ENCODE data around the gene SLAMF6.
"Not testable (repeated sequence)": the region's sequence is repeated elsewhere in the genome, so short reads cannot be mapped to it uniquely, and the experiment has no call there.

SLAMF6 gene

DNA sequence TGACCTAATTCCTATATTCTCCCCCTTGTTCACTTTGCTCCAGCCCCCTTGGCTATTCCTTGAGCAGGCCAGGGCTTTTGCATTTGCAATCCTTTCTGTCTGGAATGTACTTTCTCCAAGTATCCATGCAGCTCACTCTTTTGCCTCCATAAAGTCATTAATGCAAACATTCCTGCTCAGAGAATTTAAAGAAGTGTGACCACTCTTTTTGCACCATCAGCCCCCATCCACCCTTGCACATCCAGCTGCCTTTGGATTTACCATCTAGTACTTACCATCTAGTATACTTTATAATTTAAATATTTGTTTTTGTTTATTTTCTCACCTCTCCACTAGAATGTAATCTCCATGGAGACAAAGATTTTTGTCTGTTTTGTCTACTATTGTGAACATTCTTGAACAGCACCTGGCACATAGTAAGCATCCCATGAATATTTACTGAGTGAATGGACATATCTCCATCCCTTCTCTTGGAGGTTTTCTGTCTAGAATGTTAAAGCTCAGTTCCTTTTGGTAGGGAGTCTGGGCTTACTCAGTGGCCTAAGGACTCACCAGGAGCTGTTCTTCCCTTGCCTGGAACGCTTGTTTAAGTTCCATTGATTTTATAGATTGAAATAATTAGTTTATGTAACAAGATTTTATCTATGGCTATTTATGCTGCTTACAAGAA, 22.6 kb downstream of the SLAMF6 start:
- H3K4me1 ChIP-seq (ENCODE audit: control insufficient read depth, insufficient read depth, low read length), result no peaks in the 10 kb centered on the region
- no peak overlapping the region for H3K4me3 ChIP-seq (ENCODE audit: low read depth, low read length)
- H3K27me3 ChIP-seq (ENCODE audit: control insufficient read depth, insufficient read depth, low read length), result no peaks in the 10 kb centered on the region
- H3K9me3 ChIP-seq (ENCODE audit: control insufficient read depth, insufficient read depth, low read depth, low read length), result peaks cover 7% of the 10 kb centered on the region; the same call in 1 of the 2 replicates
- H3K27ac ChIP-seq (ENCODE audit: low read depth, low read length), result no peak overlapping the region
- no peaks in the 10 kb centered on the region for H3K36me3 ChIP-seq (ENCODE audit: control insufficient read depth, insufficient read depth, low read length)
- no peak overlapping the region for H3K9ac ChIP-seq (ENCODE audit: low read length)

DNA sequence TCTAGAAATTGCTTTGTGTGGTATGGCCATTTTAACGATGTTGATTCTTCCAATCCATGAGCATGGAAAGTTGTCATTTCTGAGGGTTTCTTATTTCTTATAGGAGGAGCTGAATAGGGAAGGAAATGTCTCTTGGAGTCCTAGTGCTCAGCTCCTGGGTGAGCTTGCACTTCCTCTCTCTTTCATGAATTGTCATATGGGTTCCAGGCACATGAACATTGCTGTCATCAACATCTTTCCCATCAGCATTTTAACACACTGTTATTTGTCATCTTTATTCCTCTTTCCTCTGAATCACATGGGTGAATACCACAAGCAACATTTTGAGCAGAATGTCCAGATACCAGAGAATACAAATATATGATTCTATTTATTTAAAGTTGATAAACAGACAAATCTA, 23.4 kb downstream of the SLAMF6 start:
- Histone ChIP-seq H3K4me3 (ENCODE audit: low read depth, low read length) (no peak overlapping the region), H3K27me3 (ENCODE audit: control insufficient read depth, insufficient read depth, low read length) (no peaks in the 10 kb centered on the region), H3K4me1 (ENCODE audit: control insufficient read depth, insufficient read depth, low read length) (no peaks in the 10 kb centered on the region), H3K9ac (ENCODE audit: low read length) (no peak overlapping the region), H3K9me3 (ENCODE audit: control insufficient read depth, insufficient read depth, low read depth, low read length) (peaks cover 7% of the 10 kb centered on the region; the same call in 1 of the 2 replicates), H3K36me3 (ENCODE audit: control insufficient read depth, insufficient read depth, low read length) (no peaks in the 10 kb centered on the region), H3K27ac (ENCODE audit: low read depth, low read length) (no peak overlapping the region)

DNA sequence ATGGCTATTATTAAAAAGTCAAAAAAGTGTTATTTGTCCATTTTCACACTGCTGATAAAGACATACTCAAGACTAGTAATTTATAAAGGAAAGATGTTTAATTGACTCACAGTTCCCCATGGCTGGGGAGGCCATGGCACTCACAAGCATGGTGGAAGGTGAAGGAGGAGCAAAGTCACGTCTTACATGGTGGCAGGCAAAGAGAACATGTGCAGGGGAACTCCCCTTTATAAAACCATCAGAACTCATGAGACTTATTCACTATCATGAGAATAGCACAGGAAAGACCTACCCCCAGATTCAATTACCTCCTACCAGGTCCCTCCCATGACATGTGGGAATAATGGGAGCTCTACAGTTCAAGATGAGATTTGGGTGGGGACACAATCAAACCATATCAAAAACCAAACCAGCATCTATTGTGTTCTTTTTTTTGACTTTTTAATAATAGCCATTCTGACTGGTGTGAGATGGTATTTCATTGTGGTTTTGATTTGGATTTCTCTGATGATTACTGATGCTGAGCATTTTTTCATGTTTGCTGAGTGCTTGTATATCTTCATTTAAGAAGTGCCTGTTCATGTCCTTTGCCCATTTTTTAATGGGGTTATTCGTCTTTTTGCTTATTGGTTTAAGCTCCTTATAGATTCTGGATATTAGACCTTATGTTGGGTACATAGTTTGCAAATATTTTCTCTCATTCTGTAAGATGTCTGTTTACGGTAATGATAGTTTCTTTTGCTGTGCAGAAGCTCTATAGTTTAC, 24.6 kb downstream of the SLAMF6 start:
- H3K27ac ChIP-seq (ENCODE audit: low read depth, low read length); H3K9me3 ChIP-seq (ENCODE audit: control insufficient read depth, insufficient read depth, low read depth, low read length); H3K9ac ChIP-seq (ENCODE audit: low read length); H3K27me3 ChIP-seq (ENCODE audit: control insufficient read depth, insufficient read depth, low read length); H3K36me3 ChIP-seq (ENCODE audit: control insufficient read depth, insufficient read depth, low read length); H3K4me3 ChIP-seq (ENCODE audit: low read depth, low read length); H3K4me1 ChIP-seq (ENCODE audit: control insufficient read depth, insufficient read depth, low read length): not testable (repeated sequence)

DNA sequence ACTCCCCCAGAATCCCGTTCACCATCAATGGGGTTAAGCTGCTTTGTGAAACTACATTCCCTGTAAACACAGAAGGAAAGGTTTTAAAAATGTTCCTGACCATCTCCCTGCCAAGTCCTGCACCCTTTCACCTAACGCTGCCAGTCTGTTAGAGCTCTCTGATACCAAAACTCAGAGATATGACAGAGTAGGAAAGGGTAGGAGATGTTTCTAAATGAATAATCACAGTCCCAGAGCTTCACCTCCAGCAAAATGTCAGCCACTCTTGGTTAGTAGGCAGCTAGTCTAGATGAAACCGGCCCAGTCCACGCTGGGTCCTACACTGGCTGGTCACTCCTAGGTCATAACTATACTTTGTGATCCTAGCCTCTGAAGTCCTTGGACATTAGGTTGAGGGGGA, 26.7 kb downstream of the SLAMF6 start:
- H3K9me3 ChIP-seq (ENCODE audit: control insufficient read depth, insufficient read depth, low read depth, low read length), result peaks cover 7% of the 10 kb centered on the region; the same call in 1 of the 2 replicates

DNA sequence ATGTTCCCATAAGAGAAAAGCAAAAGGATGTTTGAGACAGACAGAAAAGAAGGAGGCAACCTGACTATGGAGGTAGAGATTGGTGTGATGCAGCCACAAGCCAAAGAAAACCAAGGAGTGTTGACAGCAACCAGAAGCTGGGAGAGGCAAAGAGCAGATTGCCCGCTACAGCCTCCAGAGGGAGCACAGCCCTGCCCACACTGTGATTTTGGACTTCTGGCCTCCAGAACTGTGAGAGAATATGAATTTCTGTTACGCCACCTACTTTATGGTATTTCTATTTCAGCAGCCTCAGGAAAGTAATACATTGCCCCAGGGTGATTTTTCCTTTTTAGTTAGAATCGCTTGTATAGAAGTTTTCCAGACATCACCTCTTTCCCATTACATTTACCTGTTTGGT, 28.4 kb downstream of the SLAMF6 start:
- no peaks in the 10 kb centered on the region for H3K4me1 ChIP-seq (ENCODE audit: control insufficient read depth, insufficient read depth, low read length)
- H3K4me3 ChIP-seq (ENCODE audit: low read depth, low read length), result no peak overlapping the region
- no peaks in the 10 kb centered on the region for H3K27me3 ChIP-seq (ENCODE audit: control insufficient read depth, insufficient read depth, low read length)
- H3K27ac ChIP-seq (ENCODE audit: low read depth, low read length), result no peak overlapping the region
- peaks cover 7% of the 10 kb centered on the region; the same call in 1 of the 2 replicates for H3K9me3 ChIP-seq (ENCODE audit: control insufficient read depth, insufficient read depth, low read depth, low read length)
- H3K36me3 ChIP-seq (ENCODE audit: control insufficient read depth, insufficient read depth, low read length), result no peaks in the 10 kb centered on the region
- H3K9ac ChIP-seq (ENCODE audit: low read length), result no peak overlapping the region

More for the DNA sequence above, 26.7 kb downstream of the SLAMF6 start:
- no peak overlapping the region for H3K9ac ChIP-seq (ENCODE audit: low read length)
- H3K27me3 ChIP-seq (ENCODE audit: control insufficient read depth, insufficient read depth, low read length), result no peaks in the 10 kb centered on the region
- no peaks in the 10 kb centered on the region for H3K36me3 ChIP-seq (ENCODE audit: control insufficient read depth, insufficient read depth, low read length)
- no peak overlapping the region for H3K4me3 ChIP-seq (ENCODE audit: low read depth, low read length)
- H3K4me1 ChIP-seq (ENCODE audit: control insufficient read depth, insufficient read depth, low read length), result no peaks in the 10 kb centered on the region
- H3K27ac ChIP-seq (ENCODE audit: low read depth, low read length), result no peak overlapping the region

DNA sequence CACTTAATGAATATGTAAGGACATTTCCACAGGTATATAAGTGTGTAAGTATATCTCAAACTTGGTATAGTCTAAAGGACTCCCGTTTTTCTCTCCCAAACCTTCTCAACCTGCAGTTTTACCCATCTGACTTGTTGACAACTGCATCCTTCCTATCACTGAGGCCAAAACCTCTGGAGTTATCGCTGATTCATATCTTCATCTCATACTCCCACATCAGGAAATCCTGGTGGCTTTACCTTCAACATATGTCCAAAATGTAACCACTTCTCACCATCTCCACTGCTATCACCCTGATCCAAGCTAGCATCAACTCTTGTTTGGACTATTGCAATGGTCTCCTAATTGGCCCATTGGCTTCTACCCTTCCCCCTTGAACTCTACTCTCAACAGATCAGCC, 30.4 kb downstream of the SLAMF6 start:
- Histone ChIP-seq H3K9me3 (ENCODE audit: control insufficient read depth, insufficient read depth, low read depth, low read length) (no peaks in the 10 kb centered on the region), H3K9ac (ENCODE audit: low read length) (no peak overlapping the region), H3K27me3 (ENCODE audit: control insufficient read depth, insufficient read depth, low read length) (no peaks in the 10 kb centered on the region), H3K4me1 (ENCODE audit: control insufficient read depth, insufficient read depth, low read length) (no peaks in the 10 kb centered on the region), H3K27ac (ENCODE audit: low read depth, low read length) (no peak overlapping the region), H3K36me3 (ENCODE audit: control insufficient read depth, insufficient read depth, low read length) (no peaks in the 10 kb centered on the region), H3K4me3 (ENCODE audit: low read depth, low read length) (no peak overlapping the region)

DNA sequence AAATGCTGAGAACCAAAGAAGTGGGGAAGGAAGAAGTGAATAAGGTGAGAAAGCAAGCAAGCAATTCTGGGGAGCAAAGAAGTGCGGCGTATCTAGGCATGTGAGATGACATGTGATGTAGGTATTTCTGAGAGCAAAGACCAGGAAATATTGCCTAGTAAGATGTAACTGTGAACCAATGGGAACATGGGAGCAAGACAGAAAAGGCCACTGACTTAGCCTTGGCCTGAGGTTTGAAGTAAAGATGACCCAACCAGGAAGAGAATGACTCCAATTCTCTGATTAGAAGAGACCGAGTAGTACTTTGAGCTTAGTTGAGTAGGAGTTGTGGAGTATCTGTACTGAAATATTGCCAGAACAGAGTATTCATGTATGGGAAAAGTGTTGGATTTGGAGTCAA, 31.1 kb downstream of the SLAMF6 start:
- no peaks in the 10 kb centered on the region for H3K36me3 ChIP-seq (ENCODE audit: control insufficient read depth, insufficient read depth, low read length)
- peaks cover 1% of the 10 kb centered on the region; the same call in 1 of the 2 replicates for H3K4me1 ChIP-seq (ENCODE audit: control insufficient read depth, insufficient read depth, low read length)
- no peaks in the 10 kb centered on the region for H3K9me3 ChIP-seq (ENCODE audit: control insufficient read depth, insufficient read depth, low read depth, low read length)
- no peaks in the 10 kb centered on the region for H3K27me3 ChIP-seq (ENCODE audit: control insufficient read depth, insufficient read depth, low read length)
- no peak overlapping the region for H3K9ac ChIP-seq (ENCODE audit: low read length)
- no peak overlapping the region for H3K27ac ChIP-seq (ENCODE audit: low read depth, low read length)
- no peak overlapping the region for H3K4me3 ChIP-seq (ENCODE audit: low read depth, low read length)

DNA sequence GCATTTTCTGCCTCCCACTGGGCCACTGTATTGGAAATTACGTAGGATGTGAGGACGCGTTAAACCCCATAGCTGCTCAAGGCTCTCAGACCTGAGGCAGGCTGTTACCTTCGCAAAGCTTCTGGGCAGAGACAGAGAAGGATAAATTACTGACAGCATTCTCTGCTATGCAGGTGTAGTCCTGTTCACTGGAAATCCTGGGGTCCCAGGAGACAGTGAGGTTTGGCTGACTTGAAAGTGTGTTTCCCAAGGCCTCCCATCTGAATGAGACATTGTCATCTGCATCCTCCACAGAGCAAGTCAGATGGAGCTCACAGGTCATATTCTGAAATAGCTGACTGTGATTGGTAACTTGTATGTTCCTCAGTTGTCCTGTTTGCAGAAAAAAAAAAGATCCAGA, 32.0 kb downstream of the SLAMF6 start:
- Histone ChIP-seq H3K4me3 (ENCODE audit: low read depth, low read length) (no peak overlapping the region), H3K9ac (ENCODE audit: low read length) (no peak overlapping the region), H3K9me3 (ENCODE audit: control insufficient read depth, insufficient read depth, low read depth, low read length) (no peaks in the 10 kb centered on the region), H3K27me3 (ENCODE audit: control insufficient read depth, insufficient read depth, low read length) (no peaks in the 10 kb centered on the region), H3K36me3 (ENCODE audit: control insufficient read depth, insufficient read depth, low read length) (no peaks in the 10 kb centered on the region), H3K27ac (ENCODE audit: low read depth, low read length) (no peak overlapping the region), H3K4me1 (ENCODE audit: control insufficient read depth, insufficient read depth, low read length) (peaks cover 10% of the 10 kb centered on the region)

DNA sequence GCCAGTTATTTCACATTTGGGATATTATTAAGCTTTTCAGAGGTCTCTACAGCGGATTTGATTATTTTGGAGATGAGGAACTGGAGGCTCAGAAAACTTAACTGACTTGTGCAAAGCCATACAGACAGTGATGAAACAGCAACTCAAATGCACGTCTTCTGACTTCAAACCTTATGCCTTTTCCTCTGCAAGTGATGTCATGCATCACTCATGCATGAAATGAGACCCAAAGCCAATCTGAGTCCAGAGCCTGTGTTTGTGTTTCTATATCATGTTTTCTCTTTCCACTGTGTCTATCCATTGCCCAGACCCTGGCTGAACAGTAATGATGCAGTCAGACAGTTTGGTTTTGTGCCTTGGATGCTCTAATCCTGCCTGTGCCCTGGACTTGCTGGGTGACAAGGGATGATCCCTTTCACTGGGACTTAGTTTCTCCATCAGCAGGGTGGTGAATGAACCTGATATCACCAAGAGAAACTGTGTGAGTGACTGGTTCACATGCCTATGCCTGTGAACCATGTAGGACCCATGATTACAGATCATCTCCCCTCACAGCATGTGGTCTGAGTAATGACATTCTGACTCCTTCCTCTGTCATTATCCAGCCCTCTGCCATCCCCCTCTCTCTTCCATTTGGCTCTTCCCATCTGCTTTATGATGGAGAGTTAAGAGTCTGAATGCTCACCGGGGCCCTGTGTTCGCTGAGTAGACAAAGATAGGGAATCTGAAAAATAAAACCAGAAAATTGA, 33.4 kb downstream of the SLAMF6 start:
- H3K9ac ChIP-seq (ENCODE audit: low read length), result no peak overlapping the region
- peaks cover 10% of the 10 kb centered on the region for H3K4me1 ChIP-seq (ENCODE audit: control insufficient read depth, insufficient read depth, low read length)
- H3K36me3 ChIP-seq (ENCODE audit: control insufficient read depth, insufficient read depth, low read length), result no peaks in the 10 kb centered on the region
- no peaks in the 10 kb centered on the region for H3K9me3 ChIP-seq (ENCODE audit: control insufficient read depth, insufficient read depth, low read depth, low read length)
- H3K27me3 ChIP-seq (ENCODE audit: control insufficient read depth, insufficient read depth, low read length), result no peaks in the 10 kb centered on the region
- no peak overlapping the region for H3K27ac ChIP-seq (ENCODE audit: low read depth, low read length)
- H3K4me3 ChIP-seq (ENCODE audit: low read depth, low read length), result no peak overlapping the region

DNA sequence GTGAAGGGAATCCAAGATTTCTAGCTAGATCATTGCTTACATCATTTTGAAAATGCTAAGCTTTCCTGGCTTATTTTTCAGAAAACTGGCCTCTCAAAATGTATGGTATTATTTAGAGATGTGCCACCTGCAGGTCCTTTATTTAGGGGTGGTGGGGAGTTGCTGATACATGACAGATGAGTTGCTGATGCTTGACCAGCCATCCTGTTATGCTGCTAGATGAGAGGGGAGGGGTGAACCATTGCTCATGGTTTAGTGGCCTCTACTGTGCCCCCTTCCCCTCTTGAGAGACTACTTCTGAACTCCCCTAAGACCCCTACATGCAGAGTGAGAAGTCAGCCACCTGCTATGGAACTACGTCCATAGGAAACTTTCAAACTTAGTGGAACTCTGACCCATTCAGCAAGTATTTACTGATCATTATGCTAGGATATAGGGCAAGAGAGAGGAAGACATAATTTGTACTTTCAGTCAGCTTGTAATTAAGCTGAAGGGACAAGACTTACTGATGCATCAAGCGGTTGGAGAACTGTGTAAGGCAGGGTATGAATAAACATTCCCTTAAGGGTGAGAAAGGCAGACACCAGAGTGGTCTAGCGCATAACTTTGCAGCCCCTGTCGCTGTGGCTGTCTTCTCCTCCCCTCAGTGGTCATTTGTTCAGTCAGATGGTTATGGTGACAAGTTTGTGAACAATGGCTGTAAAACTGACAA, 34.6 kb downstream of the SLAMF6 start:
- Histone ChIP-seq H3K27me3 (ENCODE audit: control insufficient read depth, insufficient read depth, low read length) (no peaks in the 10 kb centered on the region), H3K9me3 (ENCODE audit: control insufficient read depth, insufficient read depth, low read depth, low read length) (no peaks in the 10 kb centered on the region), H3K4me1 (ENCODE audit: control insufficient read depth, insufficient read depth, low read length) (peaks cover 10% of the 10 kb centered on the region), H3K9ac (ENCODE audit: low read length) (no peak overlapping the region), H3K4me3 (ENCODE audit: low read depth, low read length) (no peak overlapping the region), H3K36me3 (ENCODE audit: control insufficient read depth, insufficient read depth, low read length) (no peaks in the 10 kb centered on the region), H3K27ac (ENCODE audit: low read depth, low read length) (no peak overlapping the region)

All from HUES6 (cell line).